IPS-11a (cell line): ENCODE measurements around the gene AKIRIN1.
"Not testable (repeated sequence)": the region's sequence is repeated elsewhere in the genome, so short reads cannot be mapped to it uniquely, and the experiment has no call there.

Experiments
- H3K4me3 ChIP-seq: one replicate; pipeline ENCODE4 v1.5.1; 2013; ENCODE audit warnings: low read depth, low read length, control low read depth

The AKIRIN1 gene

GRCh38 chr1:39044762-39045161 lies 53.7 kb downstream of the AKIRIN1 start:
- no peak overlapping the region for H3K4me3 ChIP-seq

DNA sequence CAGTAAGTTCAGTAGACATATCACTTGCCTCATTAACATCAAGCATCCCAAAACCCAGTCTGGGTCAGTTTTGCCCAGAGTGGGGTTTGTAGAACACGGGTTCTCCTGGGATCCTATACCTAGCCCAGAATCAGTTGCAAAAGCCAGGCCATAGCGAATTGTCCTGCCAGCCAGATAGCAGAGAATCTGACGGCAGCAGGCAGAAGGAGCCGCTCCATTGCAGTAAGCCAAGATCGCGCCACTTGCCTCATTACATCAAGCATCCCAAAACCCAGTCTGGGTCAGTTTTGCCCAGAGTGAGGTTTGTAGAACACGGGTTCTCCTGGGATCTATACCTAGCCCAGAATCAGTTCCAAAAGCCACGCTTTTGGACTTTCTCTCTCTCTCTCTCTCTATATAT lies 54.2 kb downstream of the AKIRIN1 start:
- H3K4me3 ChIP-seq, result no peak overlapping the region

- H3K4me3 ChIP-seq, result no peak overlapping the region
Observed at GRCh38 chr1:39046613-39047210, 55.6 kb downstream of the AKIRIN1 start.

GRCh38 chr1:39047374-39048229 lies 56.5 kb downstream of the AKIRIN1 start:
- H3K4me3 ChIP-seq, result no peak overlapping the region

DNA sequence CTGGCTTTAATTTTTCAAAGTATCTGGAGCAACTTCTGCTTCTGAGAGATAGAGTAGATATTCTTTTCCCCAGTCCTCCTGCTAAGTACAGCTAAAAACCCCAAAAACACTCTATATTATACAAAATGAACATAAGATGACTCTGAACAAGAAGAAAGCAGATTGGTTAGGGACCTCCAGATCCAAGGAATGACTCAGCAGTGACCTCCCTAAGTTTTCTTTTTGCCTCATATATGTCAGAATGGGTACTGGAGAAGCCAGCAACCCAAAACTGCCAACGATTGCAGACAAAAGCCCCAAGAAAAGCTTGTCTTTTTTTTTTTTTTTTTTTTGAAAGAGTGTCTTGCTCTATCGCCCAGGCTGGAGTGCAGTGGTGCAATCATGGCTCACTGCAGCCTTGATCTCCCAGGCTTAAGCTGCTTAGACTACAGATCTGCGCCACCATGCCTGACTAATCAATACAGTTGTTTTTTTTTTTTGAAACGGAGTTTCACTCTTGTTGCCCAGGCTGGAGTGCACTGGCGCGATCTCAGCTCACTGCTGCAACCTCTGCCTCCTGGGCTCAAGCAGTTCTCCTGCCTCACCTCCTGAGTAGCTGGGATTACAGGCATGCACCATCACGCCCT lies 57.8 kb downstream of the AKIRIN1 start:
- H3K4me3 ChIP-seq, result no peak overlapping the region

DNA sequence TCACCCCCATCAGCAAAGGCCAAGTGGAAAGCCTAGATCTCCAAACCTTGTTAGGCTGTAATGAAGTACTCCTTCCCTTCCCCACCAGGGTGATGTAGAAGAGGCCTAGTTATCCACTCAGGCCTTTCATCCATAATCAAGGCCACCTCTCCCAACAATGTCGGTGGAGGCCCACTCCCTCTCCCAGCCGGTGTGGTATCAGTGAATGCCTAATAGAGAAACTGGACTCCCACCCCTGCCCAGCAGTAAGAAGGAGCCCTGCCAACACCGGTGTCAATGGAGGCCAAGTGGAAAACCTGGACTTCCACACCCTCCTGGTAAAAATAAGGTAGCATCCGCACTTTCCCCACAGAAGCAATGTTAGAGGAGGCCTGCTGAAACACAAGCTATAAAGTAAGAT lies 58.9 kb downstream of the AKIRIN1 start:
- no peak overlapping the region for H3K4me3 ChIP-seq

DNA sequence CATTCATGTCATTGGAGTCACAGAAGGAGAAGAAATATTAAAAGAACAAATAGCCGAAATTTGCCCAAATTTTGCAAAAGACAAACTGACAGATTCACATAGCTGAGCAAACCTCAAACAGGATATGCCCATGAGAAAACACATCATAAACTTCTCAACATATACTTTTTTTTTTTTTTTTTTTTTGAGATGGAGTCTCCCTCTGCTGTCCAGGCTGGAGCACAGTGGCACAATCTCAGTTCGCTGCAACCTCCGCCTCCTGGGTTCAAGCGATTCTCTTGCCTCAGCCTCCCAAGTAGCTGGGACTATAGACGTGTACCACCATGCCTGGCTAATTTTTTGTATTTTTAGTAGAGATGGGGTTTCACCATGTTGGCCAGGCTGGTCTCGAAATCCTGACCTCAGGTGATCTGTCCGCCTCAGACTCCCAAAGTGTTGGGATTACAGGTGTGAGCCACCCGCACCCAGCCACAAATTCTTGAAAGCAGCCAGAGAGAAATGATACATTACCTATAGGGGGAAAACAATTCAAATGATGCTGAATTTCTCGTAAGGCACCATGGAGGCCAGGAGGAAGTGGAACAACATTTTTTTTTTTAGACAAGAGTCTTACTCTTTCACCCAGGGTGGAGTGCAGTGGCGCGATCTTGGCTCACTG lies 60.2 kb downstream of the AKIRIN1 start:
- H3K4me3 ChIP-seq, result not testable (repeated sequence)

DNA sequence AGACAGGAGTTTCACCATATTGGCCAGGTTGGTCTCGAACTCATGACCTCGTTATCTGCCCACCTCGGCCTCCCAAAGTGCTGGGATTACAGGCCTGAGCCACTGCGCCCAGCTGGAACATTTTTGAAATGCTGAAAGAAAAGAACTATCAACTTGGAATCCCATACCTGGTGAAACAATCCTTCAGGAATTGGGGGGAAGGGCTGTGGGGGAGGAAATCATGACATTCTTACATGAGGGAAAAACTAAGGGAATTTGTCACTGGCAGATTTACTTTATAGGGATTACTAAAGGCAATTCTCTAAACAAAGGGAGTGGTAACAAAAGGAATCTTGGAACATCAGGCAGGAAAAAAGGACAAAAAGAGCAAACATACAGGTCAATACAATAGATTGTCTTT lies 60.9 kb downstream of the AKIRIN1 start:
- H3K4me3 ChIP-seq, result no peak overlapping the region

- not testable (repeated sequence) for H3K4me3 ChIP-seq
Observed at GRCh38 chr1:39055213-39055710, 64.2 kb downstream of the AKIRIN1 start.
